Transverse colon (tissue), 4 donors: ENCODE results near the gene KLB.

ENCODE experiments used
- EP300 ChIP-seq: sonication (generic); formaldehyde crosslinking; IDR thresholded peaks from one replicate; pipeline ENCODE4 v1.6.1; 2017; ENCODE audit warnings: antibody characterized with exemption, low read depth
- POLR2A ChIP-seq: fragments of 450-650 bp; IDR thresholded peaks from one replicate; pipeline ENCODE4 v1.6.1; 2016; ENCODE audit warnings: antibody characterized with exemption, mild to moderate bottlenecking, moderate library complexity
- POLR2AphosphoS5 ChIP-seq, 3 donors: sonication (generic); formaldehyde crosslinking; IDR thresholded peaks; one replicate each; pipeline ENCODE4 v1.6.1; 2016; ENCODE audit warnings: antibody characterized with exemption in 3 of 3
- TF ChIP-seq, protein P1 (sequence below), 5 experiments: fragments of 200-600 bp in 3 of 5; fragments of 450-650 bp in 2 of 5; sonication (generic) in 3 of 5; IDR thresholded peaks; 1 replicate in 2 of 5; 2 replicates in 3 of 5; pipeline ENCODE4 v1.5.1; 2016 to 2017; ENCODE audit warnings: antibody characterized with exemption in 5 of 5, inconsistent platforms in 3 of 5, mild to moderate bottlenecking in 2 of 5, moderate library complexity in 1 of 5

DNA sequence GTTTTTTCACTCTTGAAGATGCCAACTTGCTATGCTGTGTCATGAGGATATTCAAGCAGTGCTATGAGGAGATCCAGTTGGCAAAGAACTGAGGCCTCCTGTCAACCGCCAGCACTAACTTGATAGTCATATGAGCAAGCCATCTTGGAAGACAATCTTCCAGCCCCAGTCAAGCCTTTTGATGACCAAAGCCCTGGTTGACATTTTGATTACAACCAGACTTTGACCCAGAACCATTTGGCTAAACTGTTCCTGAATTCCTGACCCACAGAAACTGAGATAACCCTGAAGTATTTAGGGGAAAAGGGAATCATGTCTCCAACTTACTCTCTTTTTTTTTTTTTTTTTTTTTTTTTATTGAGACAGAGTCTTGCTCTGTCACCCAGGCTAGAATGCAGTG, 87.6 kb downstream of the KLB start:
- no peak for TF ChIP-seq POLR2A
- TF ChIP-seq, protein P1, sequence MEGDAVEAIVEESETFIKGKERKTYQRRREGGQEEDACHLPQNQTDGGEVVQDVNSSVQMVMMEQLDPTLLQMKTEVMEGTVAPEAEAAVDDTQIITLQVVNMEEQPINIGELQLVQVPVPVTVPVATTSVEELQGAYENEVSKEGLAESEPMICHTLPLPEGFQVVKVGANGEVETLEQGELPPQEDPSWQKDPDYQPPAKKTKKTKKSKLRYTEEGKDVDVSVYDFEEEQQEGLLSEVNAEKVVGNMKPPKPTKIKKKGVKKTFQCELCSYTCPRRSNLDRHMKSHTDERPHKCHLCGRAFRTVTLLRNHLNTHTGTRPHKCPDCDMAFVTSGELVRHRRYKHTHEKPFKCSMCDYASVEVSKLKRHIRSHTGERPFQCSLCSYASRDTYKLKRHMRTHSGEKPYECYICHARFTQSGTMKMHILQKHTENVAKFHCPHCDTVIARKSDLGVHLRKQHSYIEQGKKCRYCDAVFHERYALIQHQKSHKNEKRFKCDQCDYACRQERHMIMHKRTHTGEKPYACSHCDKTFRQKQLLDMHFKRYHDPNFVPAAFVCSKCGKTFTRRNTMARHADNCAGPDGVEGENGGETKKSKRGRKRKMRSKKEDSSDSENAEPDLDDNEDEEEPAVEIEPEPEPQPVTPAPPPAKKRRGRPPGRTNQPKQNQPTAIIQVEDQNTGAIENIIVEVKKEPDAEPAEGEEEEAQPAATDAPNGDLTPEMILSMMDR (IDR thresholded peaks at IDR 0.05): no peak
- TF ChIP-seq EP300: no peak
- TF ChIP-seq POLR2AphosphoS5 (IDR thresholded peaks at IDR 0.05): no peak
